ENCODE results near the gene CLCN4.

Gene CLCN4

GRCh38 chrX:10242026-10242425 lies 85.3 kb downstream of the CLCN4 start:
- no peak overlapping the region for H3K4me3 ChIP-seq (ENCODE audit: low read depth, low read length)
- no peak for TF ChIP-seq CTCF (IDR thresholded peaks at IDR 0.05; ENCODE audit: borderline replicate concordance, insufficient read depth, low read depth, low read length)

- no peak for TF ChIP-seq CTCF (IDR thresholded peaks at IDR 0.05; ENCODE audit: borderline replicate concordance, insufficient read depth, low read depth, low read length)
- no peak overlapping the region for H3K4me3 ChIP-seq (ENCODE audit: low read depth, low read length)
Observed at GRCh38 chrX:10243106-10243505, 86.3 kb downstream of the CLCN4 start.

GRCh38 chrX:10244915-10245622 lies 88.3 kb downstream of the CLCN4 start:
- no peak for TF ChIP-seq CTCF (IDR thresholded peaks at IDR 0.05; ENCODE audit: borderline replicate concordance, insufficient read depth, low read depth, low read length)
- H3K4me3 ChIP-seq (ENCODE audit: low read depth, low read length): no peak overlapping the region

GRCh38 chrX:10245886-10246285 lies 89.1 kb downstream of the CLCN4 start:
- TF ChIP-seq CTCF (IDR thresholded peaks at IDR 0.05; ENCODE audit: borderline replicate concordance, insufficient read depth, low read depth, low read length): no peak
- H3K4me3 ChIP-seq (ENCODE audit: low read depth, low read length): no peak overlapping the region

GRCh38 chrX:10246297-10246696 lies 89.5 kb downstream of the CLCN4 start:
- TF ChIP-seq CTCF (IDR thresholded peaks at IDR 0.05; ENCODE audit: borderline replicate concordance, insufficient read depth, low read depth, low read length): no peak
- H3K4me3 ChIP-seq (ENCODE audit: low read depth, low read length): no peak overlapping the region

- H3K4me3 ChIP-seq (ENCODE audit: low read depth, low read length): no peak overlapping the region
- TF ChIP-seq CTCF (IDR thresholded peaks at IDR 0.05; ENCODE audit: borderline replicate concordance, insufficient read depth, low read depth, low read length): no peak
Observed at GRCh38 chrX:10246846-10247245, 90.1 kb downstream of the CLCN4 start.

GRCh38 chrX:10254739-10255138 lies 98.0 kb downstream of the CLCN4 start:
- no peak for TF ChIP-seq CTCF (IDR thresholded peaks at IDR 0.05; ENCODE audit: borderline replicate concordance, insufficient read depth, low read depth, low read length)
- no peak overlapping the region for H3K4me3 ChIP-seq (ENCODE audit: low read depth, low read length)

Data from GM12875 (cell line).